CD8-positive, alpha-beta memory T cell (primary cell): ENCODE data around the gene KLHDC7B. TPM values are rescaled to one million over a fixed set of nuclear protein-coding genes. Genes with fewer than 3 reads are reported as not detected.

Experiments
- CTCF ChIA-PET: fragments of 350-600 bp; sonication (Branson Sonifier 250); formaldehyde crosslinking; loops from one replicate; lab custom pipeline; 2021; ENCODE audit warnings: antibody characterized with exemption; lab: Charles Lee
- POLR2A ChIA-PET: fragments of 350-600 bp; sonication (Branson Sonifier 250); formaldehyde crosslinking; loops from one replicate; lab custom pipeline; 2021; ENCODE audit warnings: antibody characterized with exemption; lab: Charles Lee
- DNase-seq, 5 donors: peaks; one replicate each; pipeline versions ENCODE4 v3.0.0 to v3.0.0-alpha.2; 2020 to 2022; ENCODE audit warnings: mixed read lengths in 1 of 5
- H3K27ac ChIP-seq: one replicate; pipeline ENCODE4 v1.7.0; 2013; ENCODE audit warnings: low read depth, mild to moderate bottlenecking, low read length, moderate library complexity
- H3K27me3 ChIP-seq: 2 replicates; pipeline ENCODE4 v1.7.0; 2013; ENCODE audit warnings: low read length, mild to moderate bottlenecking; ENCODE audit not compliant: insufficient read depth, poor library complexity, severe bottlenecking
- H3K36me3 ChIP-seq: 2 replicates; pipeline ENCODE4 v1.7.0; 2013; ENCODE audit warnings: mild to moderate bottlenecking, low read length, moderate library complexity; ENCODE audit not compliant: insufficient read depth
- H3K4me1 ChIP-seq: 2 replicates; pipeline ENCODE4 v1.7.0; 2013; ENCODE audit warnings: mild to moderate bottlenecking, low read length, moderate library complexity; ENCODE audit not compliant: insufficient read depth
- H3K4me3 ChIP-seq: 2 replicates; pipeline ENCODE4 v1.7.0; 2013; ENCODE audit warnings: mild to moderate bottlenecking, low read length
- H3K9me3 ChIP-seq: 2 replicates; pipeline ENCODE4 v1.7.0; 2013; ENCODE audit warnings: mild to moderate bottlenecking, low read length
- H3K27ac Mint-ChIP-seq, 8 donors: one replicate each; pipeline ENCODE4 v1.8.0; 2020 to 2021; ENCODE audit warnings: mixed read lengths in 8 of 8, mild to moderate bottlenecking in 6 of 8, inconsistent platforms in 3 of 8, moderate library complexity in 3 of 8
- H3K27me3 Mint-ChIP-seq, 2 donors: one replicate each; pipeline ENCODE4 v1.8.0; 2020 to 2021; ENCODE audit warnings: mixed read lengths in 2 of 2, mild to moderate bottlenecking in 1 of 2, moderate library complexity in 1 of 2
- H3K36me3 Mint-ChIP-seq, 3 donors: one replicate each; pipeline ENCODE4 v1.8.0; 2020 to 2021; ENCODE audit warnings: mixed read lengths in 3 of 3, inconsistent platforms in 1 of 3, mild to moderate bottlenecking in 1 of 3
- H3K4me1 Mint-ChIP-seq, 3 donors: one replicate each; pipeline ENCODE4 v1.8.0; 2020 to 2021; ENCODE audit warnings: mixed read lengths in 3 of 3, inconsistent platforms in 1 of 3, mild to moderate bottlenecking in 1 of 3
- H3K4me3 Mint-ChIP-seq, 7 donors: one replicate each; pipeline ENCODE4 v1.8.0; 2020 to 2021; ENCODE audit warnings: mixed read lengths in 7 of 7, mild to moderate bottlenecking in 6 of 7, moderate library complexity in 4 of 7, inconsistent platforms in 2 of 7
- H3K9me3 Mint-ChIP-seq, 5 donors: one replicate each; pipeline ENCODE4 v1.8.0; 2020 to 2022; ENCODE audit warnings: mixed read lengths in 5 of 5, mild to moderate bottlenecking in 3 of 5, moderate library complexity in 2 of 5, inconsistent platforms in 1 of 5
- polyA plus RNA-seq: library from polyadenylated mRNA; unstranded; fragments of 300-500 nt; fragmentation: Illumina TruSeq; gene quantifications from one replicate; pipeline ENCODE4 v1.2.3, GENCODE V29; 2021
- total RNA-seq, 2 experiments: library from RNA; stranded (reverse); gene quantifications; one replicate each; pipeline ENCODE4 v1.2.3, GENCODE V29; 2021

KLHDC7B gene
- total and polyA plus RNA-seq, 3 experiments from 2014 or later: 5.1 to 8.1 (median 6.2) TPM

- Mint-ChIP-seq H3K4me1 (peaks cover 15 to 34% (median 18%) of the 10 kb centered on the region in 3 donors), H3K27ac (peak overlapping the region in 3 of 8 donors; percentile 65 to 81 (median 68)), H3K4me3 (peak overlapping the region in 5 of 7 donors; percentile 32 to 81 (median 60)), H3K36me3 (peaks cover 0 to 2% (median 0%) of the 10 kb centered on the region in 3 donors), H3K9me3 (no peaks in the 10 kb centered on the region), H3K27me3 (no peaks in the 10 kb centered on the region)
- H3K4me3 ChIP-seq: no peak overlapping the region
- no peaks in the 10 kb centered on the region for H3K27me3 ChIP-seq
- H3K27ac ChIP-seq: no peak overlapping the region
- peaks cover 29% of the 10 kb centered on the region for H3K4me1 ChIP-seq
- H3K9me3 ChIP-seq: no peaks in the 10 kb centered on the region
- ChIA-PET CTCF (interaction anchor here (1.5 to 4.6 kb wide), 4 partner anchors 12 to 69 kb away, joined by 7 to 47 read pairs (median 20); partner anchors contain the start of genes SCO2 and SYCE3), POLR2A (interaction anchor here (1.4 to 2.0 kb wide), 2 partner anchors 12 to 26 kb away, joined by 4 to 6 read pairs; partner anchors contain the start of gene SCO2)
- no peaks in the 10 kb centered on the region for H3K36me3 ChIP-seq
- peak in 1 of 5 donors; percentile 30 for DNase-seq
Measured at GRCh38 chr22:50551160-50551752, 5.6 kb downstream of the KLHDC7B start.

GRCh38 chr22:50553310-50553709, 7.6 kb downstream of the KLHDC7B start:
- no peak overlapping the region for H3K27ac ChIP-seq
- Mint-ChIP-seq H3K27me3 (no peaks in the 10 kb centered on the region), H3K4me3 (no peak overlapping the region), H3K36me3 (peaks cover 0 to 2% (median 0%) of the 10 kb centered on the region in 3 donors), H3K9me3 (no peaks in the 10 kb centered on the region), H3K27ac (no peak overlapping the region), H3K4me1 (peaks cover 15 to 27% (median 17%) of the 10 kb centered on the region in 3 donors)
- ChIA-PET POLR2A (no interaction called here), CTCF (no interaction called here)
- H3K4me3 ChIP-seq: no peak overlapping the region
- H3K4me1 ChIP-seq: peaks cover 25% of the 10 kb centered on the region
- H3K36me3 ChIP-seq: no peaks in the 10 kb centered on the region
- peak in 1 of 5 donors; percentile 12 for DNase-seq
- H3K27me3 ChIP-seq: no peaks in the 10 kb centered on the region
- no peaks in the 10 kb centered on the region for H3K9me3 ChIP-seq

- ChIA-PET POLR2A (interaction anchor here (1.3 kb wide), 1 partner anchor 16 kb away, joined by 3 read pairs; no protein-coding TSS in a partner anchor), CTCF (interaction anchor here (1.1 to 2.1 kb wide), 3 partner anchors 11 to 65 kb away, joined by 3 to 7 read pairs (median 4); partner anchors contain the start of genes KLHDC7B and SCO2)
- Mint-ChIP-seq H3K9me3 (no peaks in the 10 kb centered on the region), H3K4me3 (no peak overlapping the region), H3K4me1 (peaks cover 7 to 10% (median 8%) of the 10 kb centered on the region in 3 donors), H3K27me3 (no peaks in the 10 kb centered on the region), H3K27ac (no peak overlapping the region), H3K36me3 (no peaks in the 10 kb centered on the region)
- H3K27me3 ChIP-seq: no peaks in the 10 kb centered on the region
- H3K4me3 ChIP-seq: no peak overlapping the region
- H3K36me3 ChIP-seq: no peaks in the 10 kb centered on the region
- no peaks in the 10 kb centered on the region for H3K4me1 ChIP-seq
- peak in 1 of 5 donors; percentile 8 for DNase-seq
- H3K27ac ChIP-seq: no peak overlapping the region
- H3K9me3 ChIP-seq: no peaks in the 10 kb centered on the region
Measured at GRCh38 chr22:50556703-50557102, 11.0 kb downstream of the KLHDC7B start.

- Mint-ChIP-seq H3K27me3 (no peaks in the 10 kb centered on the region), H3K4me3 (no peak overlapping the region), H3K36me3 (peaks cover 0 to 2% (median 0%) of the 10 kb centered on the region in 3 donors), H3K9me3 (no peaks in the 10 kb centered on the region), H3K4me1 (peaks cover 18 to 21% (median 19%) of the 10 kb centered on the region in 3 donors), H3K27ac (no peak overlapping the region)
- DNase-seq: no peak
- Histone ChIP-seq H3K27ac (no peak overlapping the region), H3K9me3 (no peaks in the 10 kb centered on the region), H3K4me1 (no peaks in the 10 kb centered on the region), H3K27me3 (no peaks in the 10 kb centered on the region), H3K4me3 (no peak overlapping the region), H3K36me3 (no peaks in the 10 kb centered on the region)
- CTCF ChIA-PET: interaction anchor here (1.3 to 1.9 kb wide), 3 partner anchors 12 to 46 kb away, joined by 3 to 10 read pairs (median 8); partner anchors contain the start of gene SCO2
- POLR2A ChIA-PET: no interaction called here
Measured at GRCh38 chr22:50560034-50560433, 14.3 kb downstream of the KLHDC7B start.

GRCh38 chr22:50561401-50562358, 16.0 kb downstream of the KLHDC7B start:
- Mint-ChIP-seq H3K4me3 (peak overlapping the region; percentile 20 to 81 (median 58)), H3K36me3 (peaks cover 0 to 2% (median 0%) of the 10 kb centered on the region in 3 donors), H3K27me3 (peaks cover 0 to 4% of the 10 kb centered on the region in 2 donors), H3K9me3 (no peaks in the 10 kb centered on the region), H3K4me1 (peaks cover 18 to 21% (median 19%) of the 10 kb centered on the region in 3 donors), H3K27ac (peak overlapping the region; percentile 45 to 89 (median 80))
- Histone ChIP-seq H3K27ac (no peak overlapping the region), H3K9me3 (no peaks in the 10 kb centered on the region), H3K4me3 (no peak overlapping the region), H3K4me1 (no peaks in the 10 kb centered on the region), H3K36me3 (no peaks in the 10 kb centered on the region), H3K27me3 (no peaks in the 10 kb centered on the region)
- ChIA-PET CTCF (interaction anchor here (1.9 kb wide), 1 partner anchor 36 kb away, joined by 10 read pairs; the partner anchor contains the start of gene SCO2), POLR2A (no interaction called here)
- peak in 1 of 5 donors; percentile 44 for DNase-seq

GRCh38 chr22:50562523-50563412, 17.1 kb downstream of the KLHDC7B start, which contains the start of gene SYCE3:
TSS of gene SYCE3 (minus strand) at chr22:50562919. CDS start at chr22:50556405, 6,514 bp downstream.
- H3K4me3 ChIP-seq: peak within 1 kb of the TSS; percentile 85
- no peaks in the 10 kb centered on the region for H3K9me3 ChIP-seq
- no peaks in the 10 kb centered on the region for H3K36me3 ChIP-seq
- H3K27me3 Mint-ChIP-seq: peaks cover 0 to 4% of the 10 kb centered on the region in 2 donors
- H3K36me3 Mint-ChIP-seq: peaks cover 0 to 4% (median 0%) of the 10 kb centered on the region in 3 donors
- H3K4me1 Mint-ChIP-seq: peaks cover 18 to 21% (median 19%) of the 10 kb centered on the region in 3 donors
- peak within 1 kb of the TSS; percentile 81 to 98 (median 92) for H3K4me3 Mint-ChIP-seq
- peak within 1 kb of the TSS; percentile 29 for H3K27ac ChIP-seq
- no peaks in the 10 kb centered on the region for H3K9me3 Mint-ChIP-seq
- H3K27me3 ChIP-seq: no peaks in the 10 kb centered on the region
- no peaks in the 10 kb centered on the region for H3K4me1 ChIP-seq
- DNase-seq: peak; percentile 95 to 98 (median 97)
- CTCF ChIA-PET: interaction anchor here (0.5 to 4.5 kb wide), 28 partner anchors 8 to 332 kb away, joined by 3 to 58 read pairs (median 5); partner anchors contain the start of genes CHKB, CPT1B, KLHDC7B and LMF2
- H3K27ac Mint-ChIP-seq: peak within 1 kb of the TSS; percentile 74 to 98 (median 90)
- POLR2A ChIA-PET: interaction anchor here (0.5 to 3.2 kb wide), 12 partner anchors 14 to 93 kb away, joined by 3 to 23 read pairs (median 6); partner anchors contain the start of genes LMF2, NCAPH2, SCO2 and TYMP
